Tibial nerve (tissue), 3 donors: ENCODE data around the gene KCNG4.

Experiments used
- CTCF ChIP-seq, 5 experiments: fragments of 200-600 bp in 3 of 5; fragments of 450-650 bp in 2 of 5; sonication (generic) in 3 of 5; IDR thresholded peaks; one replicate each; pipeline ENCODE4 v1.5.1; 2016 to 2019; ENCODE audit warnings: antibody characterized with exemption in 5 of 5, mild to moderate bottlenecking in 3 of 5, moderate library complexity in 2 of 5
- POLR2A ChIP-seq, 2 donors: fragments of 450-650 bp; IDR thresholded peaks; one replicate each; pipeline ENCODE4 v1.6.1; 2017; ENCODE audit warnings: antibody characterized with exemption in 2 of 2, mild to moderate bottlenecking in 2 of 2, moderate library complexity in 2 of 2

GRCh38 chr16:84228256-84228838 is 11.5 kb downstream of the KCNG4 start:
- TF ChIP-seq POLR2A (IDR thresholded peaks at IDR 0.05) (no peak), CTCF (IDR thresholded peaks at IDR 0.05) (no peak)
